Left ventricle myocardium superior (tissue), 1 donor: ENCODE measurements around the gene SEC22C. TPM values are rescaled to one million over a fixed set of nuclear protein-coding genes. Genes with fewer than 3 reads are reported as not detected.

ENCODE experiments used
- ATAC-seq: fragments of 200-7000 bp; cut with Tn5 transposase; one replicate; pipeline ENCODE4 v1.9.1; 2020; ENCODE audit warnings: mild to moderate bottlenecking, moderate library complexity
- DNase-seq: peaks from one replicate; pipeline ENCODE4 v3.0.0-alpha.2; 2020
- intact Hi-C: fragments of 100-400 bp; cut with micrococcal nuclease; formaldehyde crosslinking; loops from one replicate; pipeline ENCODE4 v1.11.0; 2022
- total RNA-seq: library from RNA; stranded (reverse); fragmentation: NEBNext Ultra II Directional; extraction: Animal tissue kit (Norgen Biotek cat#: 25700); gene quantifications from one replicate; pipeline ENCODE4 v1.2.1, GENCODE V29; 2021
- donor health status: DM: no; HTN: yes; CAD: no; lungs with severe emphysema.

Gene SEC22C
- total RNA-seq, 1 donor from 2014 or later: 24.3 TPM

- ATAC-seq: no peak
- no peak for DNase-seq
- intact Hi-C loops: no loop called here
These were observed 77.2 kb downstream of the SEC22C start for GRCh38 chr3:42504334-42505127.

GRCh38 chr3:42503957-42504333 is 77.8 kb downstream of the SEC22C start:
- intact Hi-C loops: no loop called here
- no peak for ATAC-seq
- DNase-seq: no peak

- no peak for DNase-seq
- no peak for ATAC-seq
- intact Hi-C loops: no loop called here
These were observed 78.4 kb downstream of the SEC22C start for GRCh38 chr3:42503251-42503924.

- ATAC-seq (peak; percentile 94), DNase-seq (peak; percentile 88)
- intact Hi-C loops: no loop called here
These were observed 79.1 kb downstream of the SEC22C start, which contains the start of gene VIPR1 for GRCh38 chr3:42502429-42503250. TSS of gene VIPR1 (plus strand) at chr3:42502643. CDS start at chr3:42502736, 93 bp downstream.

- intact Hi-C loops: no loop called here
- DNase-seq: peak; percentile 81
- peak; percentile 87 for ATAC-seq
These were observed 79.9 kb downstream of the SEC22C start for GRCh38 chr3:42501681-42502428.

- DNase-seq (no peak), ATAC-seq (no peak)
- intact Hi-C loops: no loop called here
These were observed 80.5 kb downstream of the SEC22C start for GRCh38 chr3:42501321-42501680.

- ATAC-seq: no peak
- intact Hi-C loops: no loop called here
- DNase-seq: no peak
These were observed 80.9 kb downstream of the SEC22C start for GRCh38 chr3:42500909-42501308.

- intact Hi-C loops: no loop called here
- ATAC-seq (no peak), DNase-seq (no peak)
These were observed 81.7 kb downstream of the SEC22C start for GRCh38 chr3:42500091-42500490.

GRCh38 chr3:42499478-42499871 is 82.3 kb downstream of the SEC22C start:
- intact Hi-C loops: no loop called here
- ATAC-seq: no peak
- no peak for DNase-seq

- intact Hi-C loops: no loop called here
- DNase-seq (no peak), ATAC-seq (no peak)
These were observed 82.8 kb downstream of the SEC22C start for GRCh38 chr3:42498791-42499477.

- intact Hi-C loops: no loop called here
- no peak for DNase-seq
- ATAC-seq: no peak
These were observed 83.7 kb downstream of the SEC22C start for GRCh38 chr3:42498034-42498433.

Other genes with a start within 250 kb of the SEC22C start
- not detected for gene LYZL4, start 171.4 kb downstream of the SEC22C start, total RNA-seq
- gene VIPR1, start 79.3 kb downstream of the SEC22C start, total RNA-seq: 2.2 TPM
- gene SS18L2, start 8.9 kb upstream of the SEC22C start, total RNA-seq: 9.7 TPM
- gene NKTR, start 18.7 kb upstream of the SEC22C start, total RNA-seq: 23.6 TPM
- 90.5 TPM for gene ZBTB47, start 71.7 kb upstream of the SEC22C start, total RNA-seq
- 0.12 TPM for gene KLHL40, start 103.6 kb upstream of the SEC22C start, total RNA-seq
- 463 TPM for gene HHATL, start 120.8 kb upstream of the SEC22C start, total RNA-seq
- 0.17 TPM for gene CCDC13, start 191.3 kb upstream of the SEC22C start, total RNA-seq
- 333 TPM for gene HIGD1A, start 222.5 kb upstream of the SEC22C start, total RNA-seq
- gene ACKR2, start 227.5 kb upstream of the SEC22C start, total RNA-seq: 0.92 TPM